GM20431 (cell line): ENCODE results near the gene ZNF385A.

ENCODE experiments used
- in situ Hi-C: fragments of 300-500 bp; cut with MseI, MboI; formaldehyde crosslinking; loops from one replicate; pipeline ENCODE4 v1.15.0; 2020; ENCODE audit warnings: low sequenced_read_pairs; ENCODE audit not compliant: unreplicated experiment

The ZNF385A gene

DNA sequence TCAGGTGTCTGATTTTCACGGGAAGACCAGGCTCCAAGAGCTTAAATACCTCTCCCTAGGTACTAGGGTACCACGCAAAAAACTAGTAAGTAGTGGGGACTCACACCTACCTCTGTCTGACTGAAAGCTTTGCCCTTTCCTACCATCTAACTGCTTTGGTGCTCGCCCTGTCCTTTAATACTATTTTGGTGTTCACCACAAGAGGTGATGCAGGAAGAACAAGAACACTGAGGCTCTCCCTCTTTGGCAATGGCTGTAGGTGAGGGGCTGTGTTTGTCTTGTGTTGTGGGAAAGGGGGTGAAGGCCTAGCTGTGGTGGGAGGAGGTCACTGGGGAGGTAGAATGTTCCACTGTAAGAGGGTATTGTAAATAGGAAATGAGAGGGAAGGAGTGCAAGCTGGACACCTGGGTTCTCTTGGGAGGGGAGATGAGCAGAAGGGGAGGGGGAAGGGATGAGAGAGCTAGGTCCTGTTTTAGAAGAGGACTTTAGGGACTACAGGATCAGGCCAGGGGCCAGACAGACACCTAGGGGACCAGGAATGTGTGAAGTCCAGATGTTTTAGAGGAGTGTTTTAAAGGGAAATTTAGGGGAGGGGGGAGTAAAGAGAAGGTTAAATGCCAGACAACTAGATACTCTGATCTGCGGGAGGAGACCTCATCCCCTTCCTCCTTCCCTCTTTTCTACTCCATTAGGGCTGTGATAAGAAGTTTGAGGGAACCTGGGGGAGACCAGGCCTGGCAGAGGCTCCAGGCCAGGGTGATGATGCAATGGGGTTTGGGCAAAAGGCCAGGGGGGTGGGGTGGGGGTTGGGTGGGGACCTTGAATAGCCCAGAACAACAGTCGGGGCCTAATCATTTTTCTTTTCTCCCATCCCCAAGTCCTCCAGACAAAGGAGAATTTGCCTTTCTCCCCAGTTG lies 32.4 kb upstream of the ZNF385A start:
- in situ Hi-C loops = no loop called here

DNA sequence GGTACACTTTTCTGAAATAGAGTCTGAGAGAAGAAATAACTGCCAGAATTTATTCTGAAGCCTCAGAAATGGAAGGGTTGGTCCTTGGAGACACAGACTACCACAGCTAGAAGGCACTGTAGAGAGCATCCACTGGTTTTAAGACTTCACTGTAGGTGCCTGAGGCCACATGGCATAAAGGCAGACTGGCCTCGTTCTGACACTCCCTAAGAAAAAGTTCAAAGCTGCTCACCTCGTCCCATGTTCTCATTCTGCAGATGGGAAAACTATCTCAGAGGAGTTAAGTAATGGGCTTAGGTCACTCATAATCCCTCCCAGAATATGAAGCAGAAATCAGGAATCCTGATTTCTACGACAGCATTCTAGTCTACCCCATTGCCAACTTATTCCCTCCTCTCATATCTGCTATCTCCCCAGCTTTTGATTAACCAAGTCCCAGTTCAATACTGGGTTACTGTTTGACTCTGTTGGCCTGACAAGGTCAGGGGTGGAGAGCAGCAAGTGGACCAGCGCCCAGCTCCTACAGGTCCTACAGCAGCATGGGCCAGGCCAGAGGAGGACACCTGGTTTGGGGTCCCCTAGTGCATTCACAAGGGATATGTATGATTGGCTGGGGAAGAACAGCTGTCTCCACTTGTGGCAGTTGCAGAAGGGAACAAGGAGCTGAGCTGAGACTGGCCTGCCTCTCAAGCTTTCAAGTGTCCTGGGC lies 30.8 kb upstream of the ZNF385A start:
- in situ Hi-C loops = no loop called here

DNA sequence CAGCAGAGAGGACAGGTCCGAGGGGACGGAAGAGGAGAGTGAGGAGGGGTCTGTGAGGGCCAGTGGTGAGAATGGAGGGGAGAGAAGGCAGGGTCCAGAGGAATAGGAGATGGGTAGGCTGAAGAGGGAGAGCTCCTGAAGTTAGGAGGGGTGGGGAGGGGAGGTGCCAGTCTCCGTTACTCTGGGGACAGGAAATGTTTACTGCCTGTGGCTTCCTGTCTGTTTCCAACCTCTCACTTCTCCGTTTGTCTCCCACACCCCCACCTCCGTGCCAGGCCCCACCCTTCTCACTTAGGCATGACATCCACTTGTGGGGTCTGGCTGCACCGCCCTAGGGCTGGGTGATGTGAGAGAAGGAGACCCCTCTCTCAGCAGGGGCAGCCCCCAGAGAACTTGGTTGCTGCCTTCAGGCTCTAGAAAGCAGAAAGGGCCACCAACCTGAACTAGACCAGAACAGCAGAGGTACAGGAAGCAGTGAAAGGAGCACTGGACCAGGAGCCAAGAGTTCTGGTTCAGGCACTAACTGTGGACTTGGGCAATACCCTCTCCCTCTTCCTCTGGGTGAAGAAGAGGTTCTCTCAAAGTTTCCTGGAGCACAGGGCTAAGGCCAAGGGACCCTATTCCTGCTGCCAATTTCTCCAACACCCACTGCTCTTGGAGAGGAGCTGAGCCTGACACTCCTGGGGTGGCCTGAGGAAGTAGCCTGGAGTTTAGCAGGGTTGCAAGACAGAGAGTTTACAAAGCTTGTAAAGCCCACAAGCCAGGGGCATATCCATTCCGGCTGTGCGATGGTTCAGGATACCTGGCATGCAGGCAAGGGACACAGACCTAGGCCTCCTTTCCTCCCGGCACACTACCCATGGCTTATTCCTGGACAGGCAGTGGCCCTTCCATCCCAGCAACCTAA lies 29.0 kb upstream of the ZNF385A start:
- in situ Hi-C loops = no loop called here

DNA sequence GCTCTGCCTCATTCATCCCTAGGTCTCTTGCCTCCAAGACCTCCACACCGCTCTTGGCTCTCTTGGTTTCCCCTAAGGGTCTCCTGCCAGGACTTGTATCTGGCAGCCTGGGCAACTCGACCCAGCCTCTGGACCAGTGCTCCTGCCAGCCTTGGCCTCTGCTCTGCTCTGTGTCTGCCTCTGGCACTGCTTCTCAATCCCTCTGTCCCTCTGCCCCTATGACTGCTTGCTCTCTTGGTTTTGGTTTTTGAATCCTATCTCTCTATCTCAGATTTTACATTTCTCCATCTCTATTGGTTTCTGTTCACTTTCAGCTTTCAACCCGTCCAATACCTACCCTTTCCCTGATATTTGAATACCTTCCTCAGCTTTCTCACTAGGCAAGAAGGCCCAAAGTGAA lies 28.3 kb upstream of the ZNF385A start:
- in situ Hi-C loops = no loop called here

DNA sequence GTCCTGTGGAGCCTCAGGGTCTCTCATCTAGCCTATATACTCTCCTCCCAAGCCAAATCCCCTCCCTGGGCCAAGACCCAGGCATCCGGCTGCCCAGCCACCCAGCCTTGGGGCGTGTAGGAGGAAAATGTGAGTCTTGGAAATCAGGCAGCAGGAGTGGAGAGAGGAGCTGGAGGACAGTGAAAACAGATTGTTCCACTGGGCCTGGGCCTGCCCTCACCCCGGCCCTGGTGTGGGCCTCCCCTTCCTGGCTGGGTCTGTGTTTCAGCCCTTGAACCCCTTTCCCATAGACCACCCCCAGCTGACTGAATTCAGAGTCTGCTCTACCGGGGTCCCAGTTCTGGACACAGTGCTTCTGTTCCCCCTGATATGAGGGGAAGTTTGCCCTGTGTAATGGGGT lies 27.8 kb upstream of the ZNF385A start:
- in situ Hi-C loops = no loop called here

DNA sequence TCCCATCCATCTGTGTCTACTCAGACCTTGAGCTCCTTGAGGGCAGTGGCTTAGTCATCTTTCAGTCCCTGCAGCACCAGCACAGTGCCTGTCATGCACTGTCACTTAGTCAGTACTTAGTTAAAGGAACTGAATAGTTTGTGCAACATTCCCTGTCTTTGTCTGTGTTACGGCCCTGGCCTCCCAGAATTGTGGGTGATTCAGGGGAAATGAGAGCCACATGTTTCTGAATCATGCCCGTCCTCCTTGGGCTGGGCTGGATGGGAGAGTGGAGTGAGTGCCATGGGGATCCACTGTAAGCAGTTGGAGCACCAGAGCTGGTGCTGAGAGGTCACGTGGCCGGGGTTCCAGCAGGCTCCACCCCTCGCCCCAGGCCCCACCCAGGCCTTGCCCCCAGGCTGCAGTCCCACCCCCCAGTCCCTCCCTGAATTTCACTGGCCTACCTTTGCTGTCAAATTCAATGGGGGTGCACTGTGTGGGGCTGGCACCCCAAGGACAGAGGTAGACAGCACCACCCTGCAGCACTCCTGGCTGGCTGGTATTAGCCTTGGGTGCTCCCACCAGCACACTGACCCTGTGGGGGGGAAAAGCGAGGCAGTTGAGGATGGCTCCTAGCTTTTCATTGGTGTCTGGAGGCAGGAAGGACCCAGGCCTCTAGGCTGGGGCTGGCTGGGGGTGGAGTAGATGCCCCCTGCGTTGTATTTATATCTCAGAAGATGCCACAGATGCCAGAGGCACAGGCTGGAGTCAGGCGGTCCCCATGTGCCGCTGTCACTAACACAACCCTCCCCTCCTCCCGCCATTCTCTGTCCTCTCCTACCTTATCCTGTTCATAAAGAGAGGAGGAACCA lies 27.1 kb upstream of the ZNF385A start:
- in situ Hi-C loops = no loop called here

DNA sequence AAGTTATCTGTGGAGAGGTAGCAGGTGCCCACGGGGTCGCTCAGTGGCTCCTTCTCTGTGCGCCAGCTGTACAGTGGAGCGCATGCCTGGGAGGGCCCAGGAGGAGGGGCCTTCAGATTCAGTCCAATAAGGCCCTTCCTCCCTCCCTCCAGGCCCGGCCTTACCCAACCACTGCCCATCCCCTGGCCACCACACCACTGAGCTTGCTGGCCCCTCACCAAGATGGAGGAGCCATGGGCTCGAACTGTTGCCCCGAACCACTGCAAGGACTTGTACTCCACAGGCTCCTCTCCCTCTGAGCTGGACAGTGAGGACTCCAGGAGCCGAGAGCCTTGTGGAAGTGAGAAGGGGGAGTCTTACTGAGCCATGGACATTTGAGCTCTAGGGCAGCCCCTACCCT lies 24.7 kb upstream of the ZNF385A start:
- in situ Hi-C loops = no loop called here

DNA sequence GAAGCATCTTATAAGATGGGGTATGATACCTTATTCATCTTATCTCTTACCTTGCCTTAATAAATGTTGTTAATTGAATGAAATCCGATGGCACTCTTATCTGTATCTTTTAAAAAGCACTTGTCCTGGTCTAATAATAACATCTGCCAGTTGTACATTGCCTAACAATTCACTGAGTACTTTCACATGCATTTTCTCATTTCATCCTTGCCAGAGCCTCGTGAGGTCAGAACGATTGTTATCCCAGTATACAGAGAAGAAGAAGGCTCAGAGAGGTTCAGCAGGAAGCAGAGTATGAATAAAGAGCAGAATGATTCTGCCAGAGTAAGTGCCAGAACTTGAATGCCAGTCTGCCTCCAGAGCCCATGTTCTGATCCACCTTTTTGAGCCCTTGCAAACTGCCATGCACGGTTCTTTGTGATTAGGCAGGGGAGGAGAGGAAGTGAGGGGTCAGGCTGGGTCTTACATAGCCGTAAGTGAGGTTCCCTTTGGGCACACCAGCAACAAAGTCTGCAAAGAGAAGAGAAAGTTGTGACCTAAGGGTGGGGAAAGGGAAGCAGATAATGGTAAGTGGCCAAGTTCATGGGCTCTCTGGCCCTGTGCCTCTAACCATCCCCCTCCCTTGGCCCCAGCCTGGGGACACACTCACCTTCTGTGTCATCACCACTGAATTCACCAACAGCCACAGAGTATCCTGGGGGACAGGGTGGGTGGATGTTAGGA lies 22.8 kb upstream of the ZNF385A start:
- in situ Hi-C loops = no loop called here

DNA sequence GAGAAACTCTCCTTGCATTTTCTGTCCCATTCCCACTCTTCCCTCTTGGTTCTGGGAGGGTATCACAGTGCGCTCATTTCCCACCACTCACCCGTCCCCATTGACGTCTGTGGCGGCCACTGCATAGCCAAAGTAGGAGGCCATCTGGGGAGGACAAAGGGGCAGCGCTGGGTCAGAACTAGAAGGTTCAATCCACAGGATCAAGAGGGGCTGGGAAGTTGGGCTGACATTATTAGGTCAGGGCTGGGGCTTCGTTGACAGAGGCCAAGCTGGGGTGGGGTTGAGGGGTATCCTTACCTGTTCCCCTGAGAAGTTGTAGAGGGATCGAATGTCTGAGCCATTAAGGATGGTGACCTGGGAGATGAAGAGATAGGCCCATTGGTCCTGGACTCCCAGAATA lies 21.0 kb upstream of the ZNF385A start:
- in situ Hi-C loops = no loop called here

DNA sequence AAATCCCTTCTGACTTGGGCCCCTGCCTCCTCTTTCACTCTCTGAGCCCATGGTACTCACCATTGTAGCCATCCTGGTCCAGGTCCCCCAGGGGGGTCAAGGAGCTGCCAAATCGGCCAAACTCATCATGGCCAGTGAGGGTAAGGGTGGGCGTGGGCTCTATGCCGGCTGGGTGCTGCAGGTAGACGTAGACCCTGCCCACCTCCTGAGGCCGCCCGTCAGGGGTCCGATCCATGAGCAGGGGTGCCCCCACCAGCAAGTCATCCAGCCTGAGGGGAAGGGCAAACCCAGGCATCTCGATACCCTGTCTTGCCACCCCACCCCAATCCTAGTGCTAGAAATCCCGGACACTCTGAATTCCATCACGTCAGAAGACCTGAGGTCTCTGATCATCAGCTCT lies 20.6 kb upstream of the ZNF385A start:
- in situ Hi-C loops = no loop called here

DNA sequence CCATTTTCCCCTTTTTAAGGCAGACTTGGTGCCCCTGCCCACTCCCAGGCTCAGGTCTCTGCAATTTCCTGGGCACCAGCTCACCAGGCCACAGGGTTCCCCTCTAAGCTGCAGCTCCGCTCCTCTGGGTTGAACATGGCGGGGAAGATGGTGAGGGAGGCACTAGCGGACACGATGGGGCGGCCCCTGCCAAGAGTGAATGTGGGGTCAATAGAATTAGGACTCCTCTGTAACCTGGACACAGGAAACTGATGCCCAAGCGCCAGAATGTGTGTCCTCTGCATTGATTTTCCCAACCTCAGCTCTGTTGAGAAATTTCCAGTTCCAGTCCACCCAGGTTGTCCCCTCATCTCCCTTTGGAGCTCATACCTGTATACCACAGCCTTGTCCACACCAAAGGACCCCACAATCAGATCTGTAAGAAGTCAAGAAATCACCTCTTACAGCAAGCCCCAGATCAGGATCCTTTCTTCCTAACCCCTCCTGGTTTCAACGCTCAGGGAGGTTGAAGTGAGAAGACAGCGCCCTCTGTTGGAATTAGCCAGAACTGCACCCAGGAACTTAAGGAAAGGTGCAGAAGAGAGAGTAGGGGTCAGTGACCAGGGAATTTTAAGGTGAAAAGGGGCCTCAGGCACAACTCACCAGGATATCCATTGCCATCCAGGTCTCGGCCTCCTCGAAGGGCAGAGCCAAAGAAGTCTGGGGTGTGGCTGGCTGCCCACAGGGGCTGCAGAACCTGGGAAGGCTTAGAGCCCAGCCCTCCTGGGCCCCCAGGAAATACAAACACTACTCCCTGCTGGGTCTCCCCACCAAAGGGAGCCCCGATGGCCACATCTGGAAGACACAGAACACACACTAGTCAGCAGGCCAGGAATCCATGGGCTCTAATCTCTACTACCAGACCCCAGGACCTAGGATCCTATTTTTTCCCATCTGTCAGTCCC lies 19.8 kb upstream of the ZNF385A start:
- in situ Hi-C loops = no loop called here

DNA sequence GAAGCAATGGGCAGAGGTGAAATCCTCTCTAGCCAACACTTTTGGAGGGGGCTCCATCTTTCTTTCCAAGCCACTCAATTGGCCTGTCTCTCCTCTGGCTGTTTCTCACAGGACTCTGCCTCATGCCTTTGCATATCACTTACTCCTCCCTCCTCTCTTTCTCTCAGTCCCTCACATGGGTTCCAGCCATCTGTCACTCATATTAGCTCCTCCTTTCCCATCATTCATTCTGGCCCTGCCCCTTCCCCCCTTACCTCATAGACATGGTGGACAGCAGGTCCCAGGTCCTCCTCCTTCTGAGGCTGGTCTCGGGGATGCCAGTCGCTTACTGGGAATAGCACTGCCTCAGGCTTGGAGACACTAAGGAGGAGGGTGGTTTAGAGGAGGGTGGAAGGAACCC lies 16.6 kb upstream of the ZNF385A start:
- in situ Hi-C loops = no loop called here

DNA sequence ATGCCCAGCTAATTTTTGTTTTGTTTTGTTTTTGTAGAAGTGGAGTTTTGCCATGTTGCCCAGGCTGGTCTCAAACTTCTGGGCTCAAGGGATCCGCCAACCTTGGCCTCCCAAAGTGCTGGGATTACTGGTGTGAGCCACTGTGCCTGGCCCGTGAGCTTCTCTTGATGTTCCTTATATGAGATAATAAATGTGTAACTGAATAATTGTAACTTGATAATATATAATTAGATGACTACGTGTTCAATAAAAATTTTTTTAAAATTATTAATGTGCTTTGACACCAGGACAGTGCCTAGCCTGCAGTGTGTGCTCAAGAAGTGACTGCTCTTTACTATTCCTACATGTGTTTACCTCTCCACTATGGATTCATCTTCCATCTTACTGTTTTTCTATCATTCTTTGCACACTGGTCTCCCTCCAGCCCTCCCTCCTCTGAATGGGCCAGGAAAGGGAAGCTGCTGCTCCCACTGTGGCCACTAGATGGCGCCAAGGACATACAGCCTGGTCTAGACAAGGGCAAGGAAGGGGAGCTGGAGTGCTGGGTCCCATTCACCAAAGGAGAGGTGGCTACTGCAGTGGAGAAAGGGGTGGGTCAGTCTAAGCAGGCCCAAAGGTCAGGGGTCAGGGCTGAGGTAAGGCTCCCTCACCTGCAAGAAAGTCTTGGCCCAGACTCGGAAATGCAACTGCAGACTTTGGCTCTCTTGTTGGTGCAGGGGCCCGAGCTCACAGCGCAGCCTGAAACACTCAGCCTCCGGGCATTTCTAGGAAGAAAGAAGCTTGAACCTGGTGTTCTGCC lies 14.7 kb upstream of the ZNF385A start:
- in situ Hi-C loops = no loop called here

DNA sequence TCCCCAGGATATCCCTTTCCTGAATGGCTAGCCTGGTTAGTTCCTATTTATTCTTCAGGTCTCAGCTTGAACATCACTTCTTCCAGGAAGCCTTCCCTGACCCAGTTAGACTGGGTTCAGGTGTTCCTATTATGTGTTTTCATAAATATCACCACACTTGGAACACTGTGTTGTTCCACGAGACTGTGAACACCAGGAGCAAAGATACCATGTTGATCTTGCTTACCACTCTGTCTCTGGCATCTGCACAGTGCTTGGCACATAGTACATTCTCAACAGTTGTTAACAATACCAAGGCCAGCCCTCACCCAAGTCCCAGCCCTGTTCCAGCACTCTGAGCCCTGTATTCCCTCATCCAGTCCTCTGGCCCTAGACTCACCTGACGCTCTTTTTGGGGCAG lies 13.7 kb upstream of the ZNF385A start:
- in situ Hi-C loops = no loop called here

DNA sequence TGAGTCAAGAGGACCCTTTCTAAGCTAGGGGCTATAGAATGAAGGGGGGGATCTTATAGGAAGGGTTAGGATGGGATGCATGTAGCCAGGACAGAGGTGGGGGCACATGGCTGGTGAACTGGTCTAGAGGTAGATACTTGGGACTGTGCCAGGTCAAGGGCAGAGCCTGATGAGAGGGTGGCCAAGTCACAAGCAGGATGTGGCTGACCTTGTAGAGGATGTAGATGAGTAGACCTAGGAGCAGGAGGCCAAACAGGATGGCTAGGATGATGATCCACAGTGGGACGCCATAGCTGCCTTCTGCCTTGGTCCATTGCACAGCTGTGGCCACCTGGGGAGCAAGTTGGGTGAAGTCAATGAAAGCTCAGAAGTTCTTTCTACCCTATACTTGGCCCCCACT lies 12.6 kb upstream of the ZNF385A start:
- in situ Hi-C loops = no loop called here

DNA sequence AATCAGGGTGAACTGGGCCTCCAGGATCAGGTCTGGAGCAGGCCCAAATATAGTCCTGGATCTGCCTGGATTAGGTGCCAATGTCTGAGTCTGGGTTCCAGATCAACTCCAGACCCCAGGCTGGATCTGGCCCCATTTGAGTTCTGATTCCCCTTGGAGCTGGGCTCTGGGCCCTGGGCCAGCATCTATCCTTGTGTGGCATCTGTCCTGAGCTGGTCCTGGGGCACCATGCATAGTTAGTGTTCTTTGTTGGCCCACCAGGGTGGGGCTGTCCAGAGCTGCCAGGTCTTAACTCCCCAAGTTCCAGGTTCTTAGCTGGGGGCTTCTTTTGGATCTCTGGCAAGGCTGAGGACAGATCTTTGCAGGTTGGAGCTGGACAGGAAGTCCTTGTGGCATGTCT lies 11.0 kb upstream of the ZNF385A start:
- in situ Hi-C loops = no loop called here

DNA sequence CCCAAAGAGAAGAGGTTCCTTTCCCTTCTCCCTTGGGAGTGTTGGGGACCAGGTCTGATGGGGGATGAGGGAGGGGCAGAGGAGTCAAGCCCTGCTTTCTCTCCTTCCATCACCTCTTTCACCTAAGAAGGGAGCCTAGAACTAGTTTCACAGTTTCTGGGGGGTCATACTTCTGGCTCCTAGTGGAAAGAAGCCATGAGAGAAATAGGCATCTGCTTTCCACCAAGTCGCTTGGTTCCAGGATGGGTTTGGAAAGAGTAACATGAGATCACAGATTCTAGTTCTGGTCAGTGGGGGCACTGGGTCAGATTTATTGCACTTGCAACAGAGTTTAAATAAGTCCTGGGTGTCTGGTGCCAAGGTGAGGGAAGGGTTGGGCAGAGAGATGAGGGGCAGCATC lies 10.5 kb upstream of the ZNF385A start:
- in situ Hi-C loops = no loop called here
